ENCODE measurements around the gene PODN. TPM values are rescaled to one million over a fixed set of nuclear protein-coding genes. Genes with fewer than 3 reads are reported as not detected.

The PODN gene
- total RNA-seq, 1 experiment from 2014 or later = not detected

GRCh38 chr1:53117836-53118235 lies 55.8 kb downstream of the PODN start:
- Histone ChIP-seq H3K4me1 (ENCODE audit: insufficient read depth, low read length, poor library complexity, severe bottlenecking) (peaks cover 3% of the 10 kb centered on the region), H3K9me3 (ENCODE audit: low read depth, low read length, poor library complexity, severe bottlenecking) (no peaks in the 10 kb centered on the region), H3K27ac (ENCODE audit: low read depth, low read length, poor library complexity, severe bottlenecking) (no peak overlapping the region), H3K4me3 (ENCODE audit: low read depth, low read length, poor library complexity, severe bottlenecking) (no peak overlapping the region), H3K27me3 (replicated peaks; ENCODE audit: insufficient read depth, low read depth, low read length, poor library complexity) (no peaks in the 10 kb centered on the region), H3K36me3 (ENCODE audit: insufficient read depth, low read length, poor library complexity, severe bottlenecking) (no peaks in the 10 kb centered on the region)
- BruUV-seq (replicated peaks) = no TSS peak
- no peak for DNase-seq (ENCODE audit: low spot score)
- TF ChIP-seq CTCF (conservative IDR thresholded peaks at IDR 0.05; ENCODE audit: low read depth, low read length) = no peak
- TF ChIP-seq EZH2 (IDR thresholded peaks at IDR 0.05; ENCODE audit: borderline replicate concordance, low read depth, low read length, poor library complexity, severe bottlenecking) = no peak
- CTCF ChIA-PET = no interaction called here
- intact Hi-C loops (cut with micrococcal nuclease; ENCODE audit: unreplicated experiment) = no loop called here
- POLR2A ChIA-PET (ENCODE audit: low non-redundant PET) = no interaction called here

- intact Hi-C loops (cut with micrococcal nuclease; ENCODE audit: unreplicated experiment) = no loop called here
- CTCF ChIA-PET = no interaction called here
- TF ChIP-seq CTCF (conservative IDR thresholded peaks at IDR 0.05; ENCODE audit: low read depth, low read length) = no peak
- Histone ChIP-seq H3K36me3 (ENCODE audit: insufficient read depth, low read length, poor library complexity, severe bottlenecking) (no peaks in the 10 kb centered on the region), H3K9me3 (ENCODE audit: low read depth, low read length, poor library complexity, severe bottlenecking) (no peaks in the 10 kb centered on the region), H3K4me3 (ENCODE audit: low read depth, low read length, poor library complexity, severe bottlenecking) (no peak overlapping the region), H3K27ac (ENCODE audit: low read depth, low read length, poor library complexity, severe bottlenecking) (no peak overlapping the region), H3K27me3 (replicated peaks; ENCODE audit: insufficient read depth, low read depth, low read length, poor library complexity) (no peaks in the 10 kb centered on the region), H3K4me1 (ENCODE audit: insufficient read depth, low read length, poor library complexity, severe bottlenecking) (peaks cover 3% of the 10 kb centered on the region)
- BruUV-seq (replicated peaks) = no TSS peak
- DNase-seq (ENCODE audit: low spot score) = no peak
- POLR2A ChIA-PET (ENCODE audit: low non-redundant PET) = no interaction called here
These were observed 58.6 kb downstream of the PODN start for GRCh38 chr1:53120659-53121058.

GRCh38 chr1:53121319-53122172 lies 59.5 kb downstream of the PODN start:
- H3K4me3 ChIP-seq (ENCODE audit: low read depth, low read length, poor library complexity, severe bottlenecking) = no peak overlapping the region
- CTCF ChIA-PET = no interaction called here
- no peak for DNase-seq (ENCODE audit: low spot score)
- BruUV-seq (replicated peaks) = no TSS peak
- H3K9me3 ChIP-seq (ENCODE audit: low read depth, low read length, poor library complexity, severe bottlenecking) = no peaks in the 10 kb centered on the region
- H3K27me3 ChIP-seq (replicated peaks; ENCODE audit: insufficient read depth, low read depth, low read length, poor library complexity) = no peaks in the 10 kb centered on the region
- no peaks in the 10 kb centered on the region for H3K4me1 ChIP-seq (ENCODE audit: insufficient read depth, low read length, poor library complexity, severe bottlenecking)
- no peaks in the 10 kb centered on the region for H3K36me3 ChIP-seq (ENCODE audit: insufficient read depth, low read length, poor library complexity, severe bottlenecking)
- H3K27ac ChIP-seq (ENCODE audit: low read depth, low read length, poor library complexity, severe bottlenecking) = no peak overlapping the region
- no peak for TF ChIP-seq EZH2 (IDR thresholded peaks at IDR 0.05; ENCODE audit: borderline replicate concordance, low read depth, low read length, poor library complexity, severe bottlenecking)
- no peak for TF ChIP-seq CTCF (conservative IDR thresholded peaks at IDR 0.05; ENCODE audit: low read depth, low read length)
- intact Hi-C loops (cut with micrococcal nuclease; ENCODE audit: unreplicated experiment) = no loop called here
- POLR2A ChIA-PET (ENCODE audit: low non-redundant PET) = no interaction called here

All from A673 (cell line).